SK-N-MC (cell line): Measurements from ENCODE around the gene KDM5B.

Source experiments
- EZH2 ChIP-seq: fragments of 200-600 bp; sonication (generic); IDR thresholded peaks from one replicate; pipeline ENCODE4 v1.6.1; 2017; ENCODE audit warnings: antibody characterized with exemption
- POLR2AphosphoS5 ChIP-seq: IDR thresholded peaks from 2 replicates; pipeline ENCODE4 v1.6.1; 2012; ENCODE audit warnings: mild to moderate bottlenecking, low read depth, low read length, borderline replicate concordance

DNA sequence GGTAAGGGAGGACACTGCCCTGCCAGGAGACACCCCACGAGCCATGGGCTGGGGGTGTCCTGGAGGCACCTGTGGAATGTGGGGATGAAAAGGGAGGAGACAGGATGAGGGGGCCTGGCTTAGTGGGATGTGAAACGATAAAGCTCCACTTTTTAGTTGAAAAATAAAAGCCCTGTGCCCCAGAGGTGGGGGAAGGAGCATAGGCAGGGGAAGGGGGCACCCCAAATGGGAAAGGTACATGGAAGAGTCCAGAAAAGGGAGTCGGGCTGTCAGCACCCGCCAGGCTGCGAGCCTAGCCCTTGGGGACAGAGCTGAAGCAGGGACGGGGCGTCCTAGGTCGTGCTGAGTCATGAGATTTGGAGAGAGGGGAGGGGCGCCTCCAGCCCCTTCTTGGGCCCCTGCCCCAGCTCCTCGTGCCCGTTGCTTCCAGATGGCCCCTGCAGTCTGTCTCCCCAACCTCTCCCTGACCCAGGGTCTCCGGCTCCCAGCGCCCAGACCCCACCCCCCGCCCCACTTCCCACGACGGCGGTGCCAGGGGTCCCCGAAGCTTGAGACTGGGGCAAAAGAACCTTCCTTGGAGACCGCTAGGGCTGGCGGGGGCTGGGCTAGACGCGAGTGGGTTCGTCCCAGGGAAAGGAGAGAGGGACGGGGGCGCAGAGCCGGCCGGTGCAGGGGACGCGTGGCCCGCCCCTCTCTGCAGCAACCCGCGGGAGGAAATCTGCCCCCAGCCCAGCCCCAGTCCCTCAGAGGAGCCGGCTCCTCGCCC, 98.8 kb downstream of the KDM5B start:
- TF ChIP-seq POLR2AphosphoS5 (no peak), EZH2 (no peak)
